Activated naive CD8-positive, alpha-beta T cell treated with anti-CD3 and anti-CD28 coated beads, Interleukin-2, amount 10 ng/mL, durations not matched to agents 7 days and 5 days (primary cell): ENCODE measurements around the gene CARM1. TPM values are rescaled to one million over a fixed set of nuclear protein-coding genes. Genes with fewer than 3 reads are reported as not detected.

Source experiments
- microRNA-seq: library from miRNA; unstranded; fragments of <30 nt; microRNA quantifications from one replicate; pipeline ENCODE4 v1.2.0, GENCODE V29; 2022
- total RNA-seq, 2 experiments: library from RNA; stranded (reverse); gene quantifications; one replicate each; pipeline ENCODE4 v1.2.3, GENCODE V29; 2021

Gene CARM1
- total RNA-seq, 2 experiments from 2014 or later: 28.3 to 31.5 TPM

Small RNA genes lying within 50 kb of the gene (microRNA-seq; reads per million reads assigned to microRNA genes)
- gene MIR6793: not detected

Other genes with a start within 250 kb of the CARM1 start
- 100 to 1,000 TPM; 155 to 156 TPM for gene SLC44A2, start 246.0 kb upstream of the CARM1 start, total RNA-seq
- 100 to 1,000 TPM; 344 to 354 TPM for gene ILF3, start 217.2 kb upstream of the CARM1 start, total RNA-seq
- gene QTRT1, start 170.1 kb upstream of the CARM1 start, total RNA-seq: 10 to 100 TPM; 35.9 to 37.7 TPM
- 100 to 1,000 TPM; 249 to 259 TPM for gene DNM2, start 153.5 kb upstream of the CARM1 start, total RNA-seq
- 10 to 100 TPM in 1 of 2 experiments, 1 to 10 TPM in 1; 8.6 to 11.8 TPM for gene TMED1, start 35.3 kb upstream of the CARM1 start, total RNA-seq
- 1 to 10 TPM; 1.9 to 2.2 TPM for gene C19orf38, start 23.1 kb upstream of the CARM1 start, total RNA-seq
- gene YIPF2, start 57.1 kb downstream of the CARM1 start, total RNA-seq: 10 to 100 TPM; 21.7 to 24.7 TPM
- 10 to 100 TPM; 29.7 to 31.3 TPM for gene TIMM29, start 57.3 kb downstream of the CARM1 start, total RNA-seq
- 100 to 1,000 TPM in 1 of 2 experiments, 10 to 100 TPM in 1; 99.9 to 107 TPM for gene SMARCA4, start 89.5 kb downstream of the CARM1 start, total RNA-seq
- 10 to 100 TPM; 83.8 to 84.8 TPM for gene LDLR, start 217.9 kb downstream of the CARM1 start, total RNA-seq